Mesendoderm (in vitro differentiated cells): ENCODE data around the gene CHRNA4.

Source experiments
- DNase-seq: peaks from one replicate; pipeline ENCODE4 v3.0.0; 2013
- H2AK5ac ChIP-seq: 2 replicates; pipeline ENCODE4 v1.6.1; 2013; ENCODE audit warnings: low read length, inconsistent platforms
- H2BK120ac ChIP-seq: 2 replicates; pipeline ENCODE4 v1.6.1; 2013; ENCODE audit warnings: low read depth, mild to moderate bottlenecking, low read length, moderate library complexity, mixed read lengths
- H2BK15ac ChIP-seq: replicated peaks from 2 replicates; pipeline ENCODE4 v1.6.1; 2013; ENCODE audit warnings: low read depth, mild to moderate bottlenecking, moderate library complexity
- H2BK5ac ChIP-seq: 2 replicates; pipeline ENCODE4 v1.6.1; 2013; ENCODE audit warnings: low read length, inconsistent platforms
- H3K18ac ChIP-seq: 2 replicates; pipeline ENCODE4 v1.6.1; 2013; ENCODE audit warnings: mild to moderate bottlenecking, low read length, mixed read lengths
- H3K23ac ChIP-seq: one replicate; pipeline ENCODE4 v1.6.1; 2013; ENCODE audit warnings: low read length
- H3K27ac ChIP-seq: 2 replicates; pipeline ENCODE4 v1.5.1; 2013; ENCODE audit warnings: low read depth, mild to moderate bottlenecking, inconsistent platforms, low read length, moderate library complexity
- H3K27me3 ChIP-seq: 2 replicates; pipeline ENCODE4 v1.6.1; 2013; ENCODE audit warnings: low read length, control low read depth, mild to moderate bottlenecking, inconsistent platforms; ENCODE audit not compliant: insufficient read depth, poor library complexity
- H3K36me3 ChIP-seq: 2 replicates; pipeline ENCODE4 v1.6.1; 2013; ENCODE audit warnings: low read length, inconsistent platforms; ENCODE audit not compliant: control insufficient read depth, insufficient read depth
- H3K4ac ChIP-seq: one replicate; pipeline ENCODE4 v1.6.1; 2013; ENCODE audit warnings: low read depth, mild to moderate bottlenecking, low read length, moderate library complexity
- H3K4me1 ChIP-seq: 2 replicates; pipeline ENCODE4 v1.6.1; 2013; ENCODE audit warnings: low read depth, low read length, inconsistent platforms; ENCODE audit not compliant: control insufficient read depth
- H3K4me2 ChIP-seq: 2 replicates; pipeline ENCODE4 v1.6.1; 2013; ENCODE audit warnings: low read length
- H3K4me3 ChIP-seq: 2 replicates; pipeline ENCODE4 v1.5.1; 2013; ENCODE audit warnings: mild to moderate bottlenecking, low read length
- H3K56ac ChIP-seq: one replicate; pipeline ENCODE4 v1.6.1; 2013; ENCODE audit warnings: low read length
- H3K79me1 ChIP-seq: 2 replicates; pipeline ENCODE4 v1.6.1; 2013; ENCODE audit warnings: low read length, inconsistent platforms
- H3K79me2 ChIP-seq: 2 replicates; pipeline ENCODE4 v1.6.1; 2013; ENCODE audit warnings: mild to moderate bottlenecking, low read length; ENCODE audit not compliant: control insufficient read depth, insufficient read depth
- H3K9ac ChIP-seq: 2 replicates; pipeline ENCODE4 v1.6.1; 2013; ENCODE audit warnings: low read length, inconsistent platforms
- H4K5ac ChIP-seq: one replicate; pipeline ENCODE4 v1.6.1; 2013; ENCODE audit warnings: low read length
- H4K8ac ChIP-seq: one replicate; pipeline ENCODE4 v1.6.1; 2013; ENCODE audit warnings: low read depth, mild to moderate bottlenecking, control low read depth, low read length, moderate library complexity
- WGBS: extraction: QIAGEN DNeasy Blood & Tissue Kit; methylation state at CpG from one replicate; pipeline ENCODE4 v1.1.7; 2013; ENCODE audit warnings: low lambda C conversion rate, missing lambda C conversion rate; ENCODE audit not compliant: insufficient coverage; ENCODE audit errors: extremely low coverage; 5-methylcytosine and 5-hydroxymethylcytosine counted together

The CHRNA4 gene

GRCh38 chr20:63398744-63399514 is 37.8 kb upstream of the CHRNA4 start:
- Histone ChIP-seq H3K9ac (no peak overlapping the region), H3K18ac (no peak overlapping the region), H4K8ac (no peak overlapping the region), H3K4me2 (no peak overlapping the region), H3K4me3 (no peak overlapping the region), H3K79me1 (no peaks in the 10 kb centered on the region), H3K27ac (no peak overlapping the region), H2BK15ac (no peak overlapping the region), H2AK5ac (no peak overlapping the region), H3K36me3 (no peaks in the 10 kb centered on the region), H3K4ac (no peak overlapping the region), H3K79me2 (no peaks in the 10 kb centered on the region), H3K4me1 (no peaks in the 10 kb centered on the region), H3K23ac (no peak overlapping the region), H3K27me3 (no peaks in the 10 kb centered on the region), H3K56ac (no peak overlapping the region), H2BK5ac (no peak overlapping the region), H4K5ac (no peak overlapping the region), H2BK120ac (no peak overlapping the region)
- no CpG with 5 or more reads among the region's 27 CpGs for WGBS
- DNase-seq: no peak

- H2BK15ac ChIP-seq: no peak overlapping the region
- no peak overlapping the region for H3K23ac ChIP-seq
- no peak overlapping the region for H3K4me2 ChIP-seq
- no peaks in the 10 kb centered on the region for H3K36me3 ChIP-seq
- no peak overlapping the region for H3K9ac ChIP-seq
- H3K27ac ChIP-seq: no peak overlapping the region
- H3K27me3 ChIP-seq: no peaks in the 10 kb centered on the region
- no peak overlapping the region for H3K56ac ChIP-seq
- no CpG with 5 or more reads among the region's 25 CpGs for WGBS
- H3K4ac ChIP-seq: no peak overlapping the region
- H3K79me2 ChIP-seq: no peaks in the 10 kb centered on the region
- DNase-seq: no peak
- H2AK5ac ChIP-seq: no peak overlapping the region
- H4K5ac ChIP-seq: no peak overlapping the region
- H2BK120ac ChIP-seq: no peak overlapping the region
- H4K8ac ChIP-seq: no peak overlapping the region
- H3K4me3 ChIP-seq: no peak overlapping the region
- H3K18ac ChIP-seq: no peak overlapping the region
- no peaks in the 10 kb centered on the region for H3K4me1 ChIP-seq
- no peaks in the 10 kb centered on the region for H3K79me1 ChIP-seq
- H2BK5ac ChIP-seq: no peak overlapping the region
Measured at GRCh38 chr20:63397946-63398450, 36.8 kb upstream of the CHRNA4 start.

GRCh38 chr20:63397155-63397843 is 36.1 kb upstream of the CHRNA4 start:
- Histone ChIP-seq H3K9ac (no peak overlapping the region), H2AK5ac (no peak overlapping the region), H3K79me1 (no peaks in the 10 kb centered on the region), H3K23ac (no peak overlapping the region), H3K4me2 (no peak overlapping the region), H3K79me2 (no peaks in the 10 kb centered on the region), H2BK120ac (no peak overlapping the region), H3K27me3 (no peaks in the 10 kb centered on the region), H3K4me1 (no peaks in the 10 kb centered on the region), H2BK5ac (no peak overlapping the region), H3K56ac (no peak overlapping the region), H3K4me3 (no peak overlapping the region), H4K8ac (no peak overlapping the region), H3K18ac (no peak overlapping the region), H4K5ac (no peak overlapping the region), H2BK15ac (no peak overlapping the region), H3K4ac (no peak overlapping the region), H3K36me3 (no peaks in the 10 kb centered on the region), H3K27ac (no peak overlapping the region)
- WGBS: no CpG with 5 or more reads among the region's 30 CpGs
- no peak for DNase-seq

- Histone ChIP-seq H3K27me3 (no peaks in the 10 kb centered on the region), H3K27ac (no peak overlapping the region), H2BK120ac (no peak overlapping the region), H3K56ac (no peak overlapping the region), H2BK15ac (no peak overlapping the region), H3K4me3 (no peak overlapping the region), H3K79me2 (no peaks in the 10 kb centered on the region), H3K36me3 (no peaks in the 10 kb centered on the region), H2AK5ac (no peak overlapping the region), H3K18ac (no peak overlapping the region), H3K9ac (no peak overlapping the region), H3K4ac (no peak overlapping the region), H2BK5ac (no peak overlapping the region), H3K23ac (no peak overlapping the region), H3K4me2 (no peak overlapping the region), H4K5ac (no peak overlapping the region), H3K4me1 (no peaks in the 10 kb centered on the region), H3K79me1 (no peaks in the 10 kb centered on the region), H4K8ac (no peak overlapping the region)
- no CpG with 5 or more reads among the region's 12 CpGs for WGBS
- DNase-seq: no peak
Measured at GRCh38 chr20:63396300-63396699, 35.2 kb upstream of the CHRNA4 start.

- no peak overlapping the region for H3K56ac ChIP-seq
- no peak overlapping the region for H3K4me3 ChIP-seq
- no peak overlapping the region for H3K23ac ChIP-seq
- no peaks in the 10 kb centered on the region for H3K79me1 ChIP-seq
- no peak overlapping the region for H2AK5ac ChIP-seq
- no peak overlapping the region for H4K5ac ChIP-seq
- no peak for DNase-seq
- H3K27ac ChIP-seq: no peak overlapping the region
- no CpG with 5 or more reads among the region's 14 CpGs for WGBS
- H2BK120ac ChIP-seq: no peak overlapping the region
- no peak overlapping the region for H3K4ac ChIP-seq
- H2BK15ac ChIP-seq: no peak overlapping the region
- H3K36me3 ChIP-seq: no peaks in the 10 kb centered on the region
- H2BK5ac ChIP-seq: no peak overlapping the region
- no peak overlapping the region for H4K8ac ChIP-seq
- H3K9ac ChIP-seq: no peak overlapping the region
- H3K79me2 ChIP-seq: no peaks in the 10 kb centered on the region
- H3K27me3 ChIP-seq: no peaks in the 10 kb centered on the region
- H3K18ac ChIP-seq: no peak overlapping the region
- no peak overlapping the region for H3K4me2 ChIP-seq
- no peaks in the 10 kb centered on the region for H3K4me1 ChIP-seq
Measured at GRCh38 chr20:63395723-63396122, 34.6 kb upstream of the CHRNA4 start.
